Measurements from ENCODE around the gene CYBA.

CYBA gene

GRCh38 chr16:88650749-88651275 is at the start of gene CYBA:
TSS of gene CYBA (minus strand) at chr16:88651053. CDS start at chr16:88651013, 40 bp downstream.
- peak within 1 kb of the TSS; percentile 91 for H3K4me3 ChIP-seq (ENCODE audit: low read depth, low read length)
- peak; percentile 94 for DNase-seq (ENCODE audit: low read depth)
- TF ChIP-seq CTCF (IDR thresholded peaks at IDR 0.05; ENCODE audit: insufficient read depth, low read depth, low read length, missing control alignments) = no peak

GRCh38 chr16:88700322-88700635 is 49.4 kb upstream of the CYBA start:
- no peak for TF ChIP-seq CTCF (IDR thresholded peaks at IDR 0.05; ENCODE audit: insufficient read depth, low read depth, low read length, missing control alignments)
- DNase-seq (ENCODE audit: low read depth) = no peak
- H3K4me3 ChIP-seq (ENCODE audit: low read depth, low read length) = peak overlapping the region; percentile 42

- DNase-seq (ENCODE audit: low read depth) = no peak
- no peak for TF ChIP-seq CTCF (IDR thresholded peaks at IDR 0.05; ENCODE audit: insufficient read depth, low read depth, low read length, missing control alignments)
- no peak overlapping the region for H3K4me3 ChIP-seq (ENCODE audit: low read depth, low read length)
These were observed 48.3 kb upstream of the CYBA start for GRCh38 chr16:88699180-88699579.

GRCh38 chr16:88698646-88699045 is 47.8 kb upstream of the CYBA start:
- DNase-seq (ENCODE audit: low read depth) = peak; percentile 55
- TF ChIP-seq CTCF (IDR thresholded peaks at IDR 0.05; ENCODE audit: insufficient read depth, low read depth, low read length, missing control alignments) = no peak
- H3K4me3 ChIP-seq (ENCODE audit: low read depth, low read length) = no peak overlapping the region

DNA sequence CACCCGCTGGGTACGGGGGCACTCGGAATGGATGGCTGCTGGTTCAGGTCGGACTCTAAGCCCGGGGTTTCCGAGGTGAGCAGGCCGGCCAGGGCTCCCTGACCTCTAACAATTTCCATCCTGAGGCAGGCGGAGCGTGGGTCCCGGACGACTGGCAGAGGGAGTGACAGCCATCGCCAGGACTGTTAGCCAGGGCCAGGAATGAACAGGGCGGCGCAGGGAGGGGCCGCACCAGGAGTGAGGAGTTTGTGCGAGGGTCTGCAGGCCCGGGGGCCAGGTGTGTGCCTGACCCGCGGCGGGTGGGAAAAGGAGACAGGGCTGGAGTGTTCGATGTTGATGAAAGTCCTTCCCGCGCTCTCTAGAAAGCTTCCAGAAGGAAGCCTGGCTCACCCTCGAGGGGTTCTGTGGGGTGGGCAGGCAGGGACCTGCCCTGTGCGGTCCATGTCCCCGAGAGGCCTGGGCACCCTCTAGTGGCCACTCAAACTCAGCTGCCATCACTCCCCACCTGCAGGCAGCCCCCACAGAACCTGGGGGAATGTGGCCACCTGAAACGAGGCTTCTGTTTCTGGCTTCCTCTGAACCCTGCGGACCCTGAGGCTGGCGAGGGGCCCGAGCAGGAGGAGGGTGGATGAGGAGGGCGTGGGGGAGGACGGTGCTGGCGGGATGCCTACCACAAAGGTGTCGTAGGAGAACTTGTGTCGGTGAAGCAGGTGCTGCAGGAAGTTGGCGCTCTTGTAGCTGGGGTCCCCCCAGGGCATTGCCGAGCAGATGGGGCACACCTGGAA is 47.2 kb upstream of the CYBA start:
- no peak overlapping the region for H3K4me3 ChIP-seq (ENCODE audit: low read depth, low read length)
- DNase-seq (ENCODE audit: low read depth) = no peak
- TF ChIP-seq CTCF (IDR thresholded peaks at IDR 0.05; ENCODE audit: insufficient read depth, low read depth, low read length, missing control alignments) = peak; percentile 18

GRCh38 chr16:88697116-88697830 is 46.4 kb upstream of the CYBA start:
- no peak overlapping the region for H3K4me3 ChIP-seq (ENCODE audit: low read depth, low read length)
- no peak for DNase-seq (ENCODE audit: low read depth)
- no peak for TF ChIP-seq CTCF (IDR thresholded peaks at IDR 0.05; ENCODE audit: insufficient read depth, low read depth, low read length, missing control alignments)

All from GM12865 (cell line).